NCI-H1436 (cell line): Measurements from ENCODE around the gene FAM168A.
"Not testable (repeated sequence)": the region's sequence is repeated elsewhere in the genome, so short reads cannot be mapped to it uniquely, and the experiment has no call there.

ENCODE experiments used
- DNase-seq: peaks from one replicate; lab custom pipeline; 2025; lab: John Stamatoyannopoulos, UW

The FAM168A gene

DNA sequence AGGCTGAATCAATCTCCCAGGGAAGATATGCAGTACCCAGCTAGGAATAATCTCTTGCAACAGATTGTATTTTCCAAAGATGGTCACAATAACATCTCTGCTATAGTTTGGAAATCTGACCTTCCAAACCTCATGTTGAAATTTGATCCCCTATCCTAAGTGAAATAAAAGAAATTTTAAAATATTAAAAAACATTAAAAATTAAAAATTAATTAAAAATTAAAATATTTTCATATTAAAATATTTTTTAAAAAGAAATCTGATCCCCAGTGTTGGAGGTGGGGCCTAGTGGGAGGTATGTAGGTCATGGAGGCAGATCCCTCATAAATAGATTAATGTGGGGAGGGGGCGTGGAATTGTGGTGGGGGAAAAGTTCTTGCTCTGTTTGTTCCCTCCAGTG lies 79.7 kb downstream of the FAM168A start:
- DNase-seq: no peak

GRCh38 chr11:73516080-73516479 lies 81.8 kb downstream of the FAM168A start:
- DNase-seq: no peak

DNA sequence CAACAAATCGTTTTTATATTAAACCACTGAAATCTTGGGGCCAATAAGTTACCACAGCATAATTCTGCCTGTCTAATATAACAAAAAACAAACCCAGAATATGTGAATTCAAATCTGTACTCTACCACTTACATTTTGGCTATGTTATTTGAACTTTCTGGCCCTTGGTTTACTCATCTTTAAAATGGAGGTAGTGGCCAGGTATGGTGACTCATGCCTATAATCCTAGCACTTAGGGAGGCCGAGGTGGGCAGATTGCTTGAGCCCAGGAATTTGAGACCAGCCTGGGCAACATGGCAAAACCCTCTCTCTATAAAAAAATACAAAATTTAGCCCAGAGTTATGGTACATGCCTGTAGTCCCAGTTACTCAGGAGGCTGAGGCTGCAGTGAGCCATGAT lies 84.2 kb downstream of the FAM168A start:
- no peak for DNase-seq

DNA sequence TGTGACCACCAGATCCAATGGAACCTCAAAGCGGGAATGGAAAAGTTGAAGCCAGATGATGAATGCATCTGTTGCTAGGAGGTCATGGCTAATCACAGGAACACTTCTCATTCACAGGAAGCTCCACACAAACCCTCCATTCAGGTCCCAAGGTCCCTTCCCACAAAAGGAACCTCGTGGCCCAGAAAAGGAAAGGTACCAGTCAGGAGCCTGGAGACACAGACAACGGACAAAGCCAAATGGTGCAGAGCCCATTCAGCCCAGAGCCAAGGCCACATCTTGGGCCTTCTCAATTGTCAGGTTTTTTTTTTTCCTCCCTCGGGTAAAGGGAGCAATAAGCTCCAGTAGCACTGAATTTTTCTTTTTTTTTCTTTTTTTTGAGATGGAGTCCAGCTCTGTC lies 87.0 kb downstream of the FAM168A start:
- DNase-seq: no peak

DNA sequence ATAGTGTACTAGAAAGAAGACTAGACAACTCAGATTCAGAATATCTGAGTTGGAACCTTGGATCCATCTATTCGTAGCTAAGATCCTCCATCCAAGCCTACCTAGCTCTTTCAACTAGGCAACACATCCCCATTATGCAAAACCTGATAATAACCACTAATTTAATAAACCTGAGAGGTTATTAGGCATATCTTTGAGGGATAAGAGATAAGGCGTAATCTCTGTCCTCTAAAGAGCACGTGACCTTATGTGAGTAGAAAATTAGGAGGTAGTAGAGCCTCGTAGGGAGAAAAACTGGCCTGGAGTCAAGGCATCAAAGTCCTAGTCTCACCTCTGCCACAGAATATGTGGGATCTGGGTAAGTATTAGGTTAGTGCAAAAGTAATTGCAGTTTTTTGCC lies 87.8 kb downstream of the FAM168A start:
- DNase-seq: no peak

DNA sequence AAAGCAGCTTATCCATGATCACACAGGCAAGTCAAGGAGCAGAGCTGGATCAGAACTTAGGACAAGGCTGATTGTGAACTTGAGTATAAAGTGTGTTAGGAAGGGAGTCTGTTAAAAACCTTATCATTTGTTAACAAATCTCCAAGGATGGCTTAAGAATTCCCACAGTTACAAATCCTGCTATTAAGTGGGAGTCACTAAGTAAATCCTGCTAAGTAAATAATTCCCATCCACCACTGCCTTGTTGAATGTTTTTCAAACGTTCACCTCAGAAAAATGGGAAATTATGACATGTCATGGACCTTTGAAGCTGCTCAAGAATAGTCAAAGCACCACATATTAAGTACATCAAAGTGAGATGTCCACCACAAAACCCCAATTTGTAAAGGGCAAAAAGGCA lies 88.7 kb downstream of the FAM168A start:
- DNase-seq: no peak

GRCh38 chr11:73508243-73509176 lies 89.4 kb downstream of the FAM168A start:
- no peak for DNase-seq

DNA sequence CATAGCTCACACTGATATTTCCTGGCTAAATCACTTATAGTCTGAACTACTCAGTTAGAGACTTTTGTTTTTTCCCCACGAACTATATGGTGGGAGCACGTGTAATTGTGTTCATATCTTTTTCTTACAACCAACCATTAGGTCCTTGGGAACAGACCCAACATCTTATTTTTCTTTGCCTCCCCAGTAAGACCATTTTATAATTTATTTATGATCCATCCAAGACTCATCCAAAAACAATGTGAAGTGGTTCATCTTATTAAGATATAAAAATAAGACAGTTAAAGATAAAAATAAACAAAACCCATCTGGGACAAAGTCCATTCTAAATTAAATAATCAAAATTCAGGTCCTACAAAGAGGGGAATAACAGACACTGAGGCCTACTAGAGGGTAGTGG lies 90.8 kb downstream of the FAM168A start:
- DNase-seq: no peak

- no peak for DNase-seq
These were observed 91.9 kb downstream of the FAM168A start for GRCh38 chr11:73506038-73506437.

GRCh38 chr11:73498343-73498742 lies 99.6 kb downstream of the FAM168A start:
- DNase-seq: no peak

DNA sequence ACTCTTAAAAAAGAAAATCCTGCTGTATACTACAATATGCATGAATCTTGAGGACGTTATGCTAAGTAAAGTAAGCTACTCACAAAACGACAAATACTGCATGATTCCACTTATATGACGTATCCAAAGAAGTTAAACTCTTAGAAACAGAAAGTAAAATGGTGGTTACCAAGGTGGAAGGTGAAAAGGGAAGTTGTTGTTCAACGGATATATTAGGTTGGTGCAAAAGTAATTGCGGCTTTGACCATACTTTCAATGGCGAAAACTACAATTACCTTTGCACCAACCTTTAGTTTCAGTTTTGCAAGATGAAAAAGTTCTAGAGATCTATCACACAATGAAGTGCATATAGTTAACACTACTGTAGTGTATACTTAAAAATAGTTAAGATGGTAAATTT lies 101.8 kb downstream of the FAM168A start:
- no peak for DNase-seq

GRCh38 chr11:73495731-73496130 lies 102.2 kb downstream of the FAM168A start:
- DNase-seq: no peak

DNA sequence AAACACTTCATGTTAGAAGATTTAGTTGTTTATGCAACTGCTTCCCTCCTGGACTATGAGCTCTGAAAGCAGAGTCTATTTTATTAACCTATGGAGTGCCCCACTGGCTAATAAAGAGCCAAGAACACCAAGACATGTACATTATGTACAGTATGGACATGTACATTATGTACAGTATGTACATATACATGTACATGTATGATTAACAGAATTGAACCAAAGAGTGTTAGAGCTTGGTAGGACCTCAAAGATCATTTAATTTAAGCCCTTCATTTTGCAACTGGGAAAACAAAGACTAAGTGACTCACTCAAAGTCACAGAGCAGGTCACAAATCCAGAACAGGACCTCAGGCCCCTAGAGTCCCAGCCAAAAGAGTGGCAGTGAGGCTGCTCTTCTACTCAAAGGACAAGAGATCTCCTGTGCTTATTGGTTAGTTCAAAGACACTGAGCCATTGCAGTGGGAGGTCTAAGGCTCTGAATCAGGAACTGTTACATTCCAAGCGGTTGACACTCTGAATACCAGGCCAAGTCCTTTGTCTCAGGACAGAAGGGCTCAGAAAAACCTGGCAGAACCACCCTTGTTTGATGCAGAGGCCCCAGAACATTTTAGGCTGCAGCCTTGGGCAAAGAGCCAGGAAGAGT lies 103.8 kb downstream of the FAM168A start:
- no peak for DNase-seq

- DNase-seq: no peak
These were observed 116.3 kb downstream of the FAM168A start for GRCh38 chr11:73481626-73482025.

DNA sequence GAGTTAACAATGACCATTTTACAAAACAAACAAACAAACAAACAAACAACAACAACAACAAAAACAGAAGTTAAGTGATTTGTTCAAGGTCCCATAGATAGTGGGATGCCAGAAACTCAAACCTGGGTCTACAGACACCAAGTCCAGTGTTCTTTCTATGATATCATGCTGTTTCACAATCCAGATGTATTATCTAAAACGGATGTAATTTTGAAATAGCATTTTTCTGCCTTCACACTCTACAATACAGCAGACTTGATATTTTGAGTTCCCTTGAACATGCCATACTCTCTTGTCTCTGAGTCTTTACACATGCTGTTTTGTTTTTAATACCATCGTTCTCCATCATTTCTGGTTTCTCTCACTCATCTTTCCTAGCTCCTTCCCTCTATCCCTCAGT lies 117.2 kb downstream of the FAM168A start:
- DNase-seq: no peak

GRCh38 chr11:73478737-73479347 lies 119.1 kb downstream of the FAM168A start:
- DNase-seq: no peak

DNA sequence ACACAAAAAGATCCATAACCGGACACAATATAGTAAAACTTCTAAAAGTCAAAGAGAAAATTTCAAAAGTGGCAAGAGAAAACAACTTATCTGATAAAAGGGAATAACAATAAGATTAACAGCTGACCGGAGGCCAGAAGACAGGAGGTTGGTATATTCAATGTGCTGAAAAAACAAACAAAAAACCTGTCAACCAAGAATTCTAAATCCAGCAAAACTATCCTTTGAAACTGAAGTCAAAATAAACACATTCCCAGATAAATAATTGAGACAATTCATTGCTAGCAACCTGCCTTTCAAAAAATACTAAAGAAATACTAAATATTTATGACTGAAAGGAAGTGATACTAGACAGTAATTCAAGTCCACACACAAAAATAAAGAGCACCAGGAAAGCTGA lies 120.4 kb downstream of the FAM168A start:
- no peak for DNase-seq

DNA sequence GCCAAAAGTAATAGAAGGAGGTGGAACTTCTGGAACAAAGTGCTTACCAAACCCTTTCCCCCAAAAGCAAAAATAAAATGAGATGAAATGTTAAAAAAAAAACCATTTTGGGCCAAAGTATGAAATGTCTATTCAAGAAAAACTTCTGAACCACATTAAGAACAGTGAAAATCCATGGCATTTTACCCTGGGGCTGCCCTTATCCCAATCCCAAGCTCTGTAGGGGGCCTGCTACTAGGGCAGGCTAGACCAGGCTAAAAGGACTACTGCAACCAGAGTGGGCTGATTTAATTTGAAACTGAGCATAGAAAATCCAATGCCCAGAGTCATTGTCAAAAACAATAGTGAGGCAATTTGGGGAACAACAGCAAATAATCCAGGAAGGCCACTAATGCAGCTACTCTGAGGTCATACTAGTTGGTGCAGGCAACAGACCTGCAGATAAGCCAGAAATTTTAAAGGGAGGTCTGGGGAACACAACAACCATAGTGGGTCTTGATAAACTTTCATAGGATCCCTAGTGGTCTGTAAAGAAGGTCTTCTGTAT lies 122.3 kb downstream of the FAM168A start:
- DNase-seq: no peak

- no peak for DNase-seq
These were observed 124.7 kb downstream of the FAM168A start for GRCh38 chr11:73473252-73473651.

DNA sequence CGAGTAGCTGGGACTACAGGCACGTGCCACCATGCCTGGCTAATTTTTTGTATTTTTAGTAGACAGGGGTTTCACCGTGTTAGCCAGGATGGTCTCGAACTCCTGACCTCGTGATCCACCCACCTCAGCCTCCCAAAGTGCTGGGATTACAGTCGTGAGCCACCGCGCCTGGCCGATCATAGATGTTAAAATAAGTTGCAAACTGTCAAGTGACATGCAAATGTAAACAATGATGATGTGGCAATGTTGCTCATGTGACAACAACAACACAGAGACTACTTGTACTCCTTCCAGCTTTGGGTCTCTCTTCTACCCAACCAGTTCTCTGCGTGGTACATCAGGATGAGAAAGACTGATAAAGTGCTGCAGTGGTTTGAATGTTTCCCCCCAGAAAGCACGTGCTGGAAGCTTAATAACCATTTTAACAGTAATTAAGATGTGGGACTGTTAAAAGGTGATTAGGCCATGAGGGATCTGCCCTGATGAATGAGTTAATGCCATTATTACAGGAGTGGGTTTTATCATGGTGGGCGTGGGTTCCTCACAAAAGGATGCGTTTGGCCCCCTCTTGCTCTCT lies 127.8 kb downstream of the FAM168A start:
- DNase-seq: not testable (repeated sequence)

DNA sequence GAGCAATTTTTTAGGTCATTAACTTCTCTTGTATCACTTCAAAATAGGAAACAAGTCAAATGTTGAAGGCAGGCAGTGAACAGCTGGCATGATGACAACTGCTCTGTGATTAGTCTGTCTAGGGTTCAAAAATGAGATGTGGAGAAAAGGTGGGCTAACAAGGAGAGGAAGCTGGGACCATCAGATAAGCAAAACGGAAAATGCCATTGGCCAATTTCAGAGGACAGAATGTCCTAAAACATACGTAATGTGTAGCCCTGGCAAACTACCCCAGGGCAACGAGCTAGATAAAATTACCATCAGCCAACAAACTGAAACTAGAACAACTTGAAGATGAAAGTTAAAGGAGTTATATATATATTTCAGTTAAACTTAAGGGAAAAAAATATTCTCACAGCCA lies 128.5 kb downstream of the FAM168A start:
- DNase-seq: no peak

- DNase-seq: no peak
These were observed 129.2 kb downstream of the FAM168A start for GRCh38 chr11:73468590-73469161.
